IPS-18c (cell line): ENCODE data around the gene BRD3OS.

ENCODE experiments used
- H3K4me3 ChIP-seq: 2 replicates; pipeline ENCODE4 v1.7.0; 2013; ENCODE audit warnings: low read depth, mild to moderate bottlenecking, low read length, moderate library complexity; ENCODE audit not compliant: insufficient read depth
- H3K9me3 ChIP-seq: one replicate; pipeline ENCODE4 v1.6.1; 2013; ENCODE audit warnings: mild to moderate bottlenecking, low read length, moderate library complexity; ENCODE audit not compliant: control insufficient read depth, insufficient read depth

The BRD3OS gene, protein sequence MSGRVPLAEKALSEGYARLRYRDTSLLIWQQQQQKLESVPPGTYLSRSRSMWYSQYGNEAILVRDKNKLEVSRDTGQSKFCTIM

GRCh38 chr9:134024828-134025605, at the start of gene BRD3OS:
Gene BRD3OS, plus strand, starts transcription at chr9:134025481. Its CDS starts 1,267 bp downstream, at chr9:134026748.
- no peaks in the 10 kb centered on the region for H3K9me3 ChIP-seq
- H3K4me3 ChIP-seq = peak within 1 kb of the TSS; percentile 88

DNA sequence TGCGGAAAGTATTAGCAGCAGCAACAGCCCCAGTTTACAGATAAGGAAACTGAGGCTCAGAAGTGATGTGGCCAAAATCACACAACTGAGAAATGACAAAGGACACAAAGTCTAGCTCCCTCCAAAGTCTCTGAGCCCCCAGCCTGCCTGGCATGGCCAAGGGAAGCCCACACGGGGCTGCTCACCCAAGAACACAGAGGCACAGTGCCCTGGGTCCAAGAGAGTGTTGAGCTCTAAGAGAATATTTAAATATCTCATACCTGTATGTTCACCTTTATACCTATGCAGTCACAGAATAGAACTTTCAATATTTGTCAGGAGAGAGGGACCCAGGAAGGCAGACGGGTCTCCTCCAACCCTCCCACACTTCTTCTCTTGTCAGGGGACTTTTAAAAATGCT, 49.8 kb upstream of the BRD3OS start:
- H3K4me3 ChIP-seq = no peak overlapping the region
- peaks cover 2% of the 10 kb centered on the region for H3K9me3 ChIP-seq

GRCh38 chr9:133976191-133976861, 49.0 kb upstream of the BRD3OS start:
- Histone ChIP-seq H3K9me3 (no peaks in the 10 kb centered on the region), H3K4me3 (no peak overlapping the region)

GRCh38 chr9:133976887-133977286, 48.4 kb upstream of the BRD3OS start:
- Histone ChIP-seq H3K9me3 (no peaks in the 10 kb centered on the region), H3K4me3 (no peak overlapping the region)

DNA sequence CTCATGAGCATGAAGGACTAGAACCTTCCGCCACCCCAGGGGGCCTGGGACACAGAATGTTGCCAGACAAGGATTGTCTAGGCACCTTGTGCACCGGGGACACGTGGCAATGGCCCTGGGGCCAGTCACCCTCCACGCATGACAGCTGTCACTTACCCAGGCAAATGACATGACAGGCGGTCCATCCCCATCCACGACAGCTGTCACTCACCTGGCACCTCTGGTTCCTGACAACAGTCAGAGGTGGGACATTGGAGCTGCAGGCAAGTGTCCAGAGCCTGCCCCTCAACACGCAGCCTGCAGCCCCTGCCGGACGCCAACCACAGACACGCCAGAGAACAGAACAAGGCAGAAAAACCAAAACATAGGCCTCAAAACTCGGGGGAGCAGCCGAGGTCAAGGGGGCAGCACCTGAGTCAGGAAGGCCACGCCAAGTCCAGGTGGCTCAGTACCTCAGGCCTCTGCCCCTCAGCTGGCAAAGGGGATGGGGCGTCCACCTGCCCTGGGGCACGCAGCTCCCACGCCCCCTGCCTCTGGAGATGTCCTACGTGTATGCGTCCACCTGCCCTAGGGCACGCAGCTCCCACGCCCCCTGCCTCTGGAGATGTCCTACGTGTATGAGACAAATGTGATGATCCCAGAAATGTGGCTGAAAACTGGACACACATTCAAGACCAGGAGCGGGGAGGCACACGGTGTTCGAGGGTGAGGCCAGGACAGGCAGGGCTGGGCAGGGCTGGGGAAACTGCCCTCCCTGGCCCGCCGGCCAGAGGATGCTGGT, 47.7 kb upstream of the BRD3OS start:
- Histone ChIP-seq H3K4me3 (no peak overlapping the region), H3K9me3 (no peaks in the 10 kb centered on the region)

GRCh38 chr9:133978226-133978898, 46.9 kb upstream of the BRD3OS start:
- H3K4me3 ChIP-seq = no peak overlapping the region
- no peaks in the 10 kb centered on the region for H3K9me3 ChIP-seq

DNA sequence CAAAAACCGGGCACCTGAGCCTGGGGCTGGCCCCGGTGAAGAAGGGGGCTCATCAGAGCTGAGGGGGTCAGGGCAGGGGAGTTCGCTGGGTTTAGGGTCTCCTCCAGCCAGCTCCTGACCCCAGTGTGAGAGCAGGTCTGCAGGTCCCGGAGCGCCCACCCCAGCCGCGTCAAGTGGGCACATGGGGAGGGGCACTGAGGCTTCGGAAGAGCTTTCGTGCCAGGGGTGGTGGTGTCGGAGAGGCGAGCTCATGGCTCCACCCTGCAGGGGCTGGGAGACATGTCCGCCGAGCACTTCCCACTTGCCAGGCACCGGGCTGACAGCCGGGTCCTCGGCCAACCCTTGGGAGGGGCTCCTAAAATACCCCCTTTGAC, 46.4 kb upstream of the BRD3OS start:
- no peak overlapping the region for H3K4me3 ChIP-seq
- H3K9me3 ChIP-seq = no peaks in the 10 kb centered on the region

DNA sequence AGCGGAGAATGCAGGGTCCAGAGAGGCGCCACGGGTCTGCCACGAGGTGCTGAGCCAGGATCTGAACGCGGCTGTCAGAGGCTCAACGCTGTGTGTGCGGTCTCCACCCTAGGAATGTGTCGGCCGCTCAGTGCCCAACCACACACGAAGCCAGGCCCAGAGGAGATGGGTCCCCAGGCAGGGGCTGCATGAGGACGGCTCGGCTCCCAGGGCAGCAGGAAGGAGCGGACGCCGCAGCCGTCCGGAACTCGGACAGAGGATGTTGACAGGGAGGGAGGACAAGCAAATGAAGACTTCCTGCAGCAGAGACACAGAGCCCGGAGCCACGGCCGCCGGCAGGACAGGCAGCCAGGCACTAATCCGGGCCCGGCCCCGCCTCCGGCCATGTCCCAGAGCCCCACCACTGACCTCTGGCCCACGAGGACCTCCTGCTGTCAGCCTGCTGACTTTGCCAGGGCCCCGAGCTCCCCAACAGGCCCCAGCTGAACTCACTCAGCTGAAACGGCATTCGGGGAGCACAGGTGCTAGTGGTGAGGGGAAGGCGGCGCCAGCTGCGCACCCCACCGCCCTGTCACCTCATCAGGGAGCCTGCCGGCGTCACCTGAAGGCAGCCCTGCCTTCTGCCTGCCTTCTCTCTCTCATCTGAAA, 45.9 kb upstream of the BRD3OS start:
- Histone ChIP-seq H3K4me3 (no peak overlapping the region; the same call in 1 of the 2 replicates), H3K9me3 (no peaks in the 10 kb centered on the region)

- no peak overlapping the region; the same call in 1 of the 2 replicates for H3K4me3 ChIP-seq
Measured at GRCh38 chr9:133979921-133980863, 45.1 kb upstream of the BRD3OS start.

DNA sequence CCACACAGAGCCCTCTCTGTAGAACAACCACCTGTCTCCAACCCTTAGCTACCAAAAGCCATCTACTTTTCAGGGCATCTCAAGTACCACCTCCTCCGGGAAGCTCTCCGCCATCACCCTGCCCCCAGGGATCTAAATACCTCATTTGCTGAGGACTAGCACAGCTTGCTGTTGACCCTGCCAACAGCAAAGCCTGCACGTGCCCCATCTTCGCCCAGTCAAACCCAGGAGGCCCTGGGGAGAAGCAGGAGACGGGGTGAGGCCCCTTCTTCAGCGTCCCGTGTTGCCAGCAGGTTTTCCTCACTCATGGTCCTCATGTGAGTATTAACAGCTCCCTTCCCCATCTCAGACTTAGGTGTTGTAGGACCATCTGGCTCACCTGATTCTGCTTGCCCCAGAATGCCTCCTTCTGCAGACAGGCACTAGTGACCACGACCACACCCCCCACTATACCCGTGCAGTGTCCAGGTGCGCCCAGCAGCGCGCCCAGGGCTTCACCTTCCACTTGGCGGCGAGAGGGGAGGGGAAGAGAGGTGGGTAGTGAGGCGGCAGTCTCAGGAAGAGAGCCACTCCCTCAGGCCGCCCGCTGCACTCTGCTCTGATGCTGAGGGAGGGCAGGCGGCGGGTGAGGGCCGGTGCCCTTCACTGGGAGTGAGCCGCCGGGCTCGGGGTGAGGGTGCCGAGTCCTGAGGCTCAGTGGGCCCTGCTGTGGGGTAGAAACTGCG, 44.3 kb upstream of the BRD3OS start:
- H3K4me3 ChIP-seq = no peak overlapping the region
- H3K9me3 ChIP-seq = no peaks in the 10 kb centered on the region

More at GRCh38 chr9:133979921-133980863, 45.1 kb upstream of the BRD3OS start:
- no peaks in the 10 kb centered on the region for H3K9me3 ChIP-seq

DNA sequence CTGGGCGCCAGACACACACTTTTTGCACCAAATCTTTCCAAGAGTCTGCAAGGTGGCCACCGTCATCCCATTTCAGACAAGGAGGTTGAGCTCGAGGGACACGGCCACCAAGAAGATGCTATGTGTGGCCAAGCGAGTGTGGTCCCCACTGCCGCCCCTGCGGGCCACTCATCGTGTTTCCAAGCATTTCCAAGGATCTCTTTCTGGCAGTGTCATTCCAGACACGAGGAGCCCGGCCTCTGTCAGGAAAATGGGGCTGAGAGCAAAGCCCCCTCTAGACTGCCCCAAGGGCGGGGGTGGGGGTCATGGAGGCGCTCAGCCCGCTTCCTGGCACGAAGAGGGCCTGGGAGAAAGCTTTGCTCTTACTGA, 43.7 kb upstream of the BRD3OS start:
- Histone ChIP-seq H3K4me3 (no peak overlapping the region), H3K9me3 (no peaks in the 10 kb centered on the region)

- Histone ChIP-seq H3K4me3 (no peak overlapping the region), H3K9me3 (no peaks in the 10 kb centered on the region)
Measured at GRCh38 chr9:133981958-133982681, 43.2 kb upstream of the BRD3OS start.

- Histone ChIP-seq H3K4me3 (no peak overlapping the region), H3K9me3 (no peaks in the 10 kb centered on the region)
Measured at GRCh38 chr9:133982971-133983720, 42.1 kb upstream of the BRD3OS start.

- H3K9me3 ChIP-seq = no peaks in the 10 kb centered on the region
- no peak overlapping the region for H3K4me3 ChIP-seq
Measured at GRCh38 chr9:133986061-133986460, 39.2 kb upstream of the BRD3OS start.
